Astrocyte (in vitro differentiated cells and primary cell): Measurements from ENCODE around the gene CALCOCO2. TPM values are rescaled to one million over a fixed set of nuclear protein-coding genes. Genes with fewer than 3 reads are reported as not detected.
A peak's percentile ranks its signal among the peaks of the same experiment; 100 is the strongest.

ENCODE experiments used
- DNase-seq: peaks from one replicate; pipeline ENCODE4 v3.0.0-alpha.2; 2010; ENCODE audit warnings: low read depth
- FAIRE-seq: peaks from 2 replicates; lab custom pipeline; 2011; peaks lifted over from hg19 to GRCh38; lab: Jason Lieb, UNC
- H2AFZ ChIP-seq: 2 replicates; pipeline ENCODE4 v1.6.0; 2012; ENCODE audit warnings: low read depth, low read length, inconsistent platforms
- H3K27ac ChIP-seq: 2 replicates; pipeline ENCODE4 v1.5.1; 2011; ENCODE audit warnings: low read depth, low read length, inconsistent platforms
- H3K27me3 ChIP-seq: 2 replicates; pipeline ENCODE4 v1.6.0; 2011; ENCODE audit warnings: low read length, inconsistent platforms; ENCODE audit not compliant: insufficient read depth
- H3K36me3 ChIP-seq: 2 replicates; pipeline ENCODE4 v1.5.1; 2011; ENCODE audit warnings: low read length, inconsistent platforms; ENCODE audit not compliant: insufficient read depth
- H3K4me1 ChIP-seq: 2 replicates; pipeline ENCODE4 v1.5.1; 2011; ENCODE audit warnings: low read length, inconsistent platforms; ENCODE audit not compliant: insufficient read depth
- H3K4me2 ChIP-seq: 2 replicates; pipeline ENCODE4 v1.6.0; 2012; ENCODE audit warnings: low read length, inconsistent platforms
- H3K4me3 ChIP-seq: 2 replicates; pipeline ENCODE4 v1.5.1; 2011; ENCODE audit warnings: low read depth, mild to moderate bottlenecking, low read length, inconsistent platforms; ENCODE audit not compliant: insufficient read depth
- H3K79me2 ChIP-seq: 2 replicates; pipeline ENCODE4 v1.6.0; 2012; ENCODE audit warnings: mild to moderate bottlenecking, low read length, inconsistent platforms; ENCODE audit not compliant: insufficient read depth
- H3K9ac ChIP-seq: 2 replicates; pipeline ENCODE4 v1.6.0; 2012; ENCODE audit warnings: mild to moderate bottlenecking, low read length, inconsistent platforms
- H3K9me3 ChIP-seq: 2 replicates; pipeline ENCODE4 v1.5.1; 2012; ENCODE audit warnings: low read depth, mild to moderate bottlenecking, low read length, inconsistent platforms; ENCODE audit not compliant: insufficient read depth
- H4K20me1 ChIP-seq: 2 replicates; pipeline ENCODE4 v1.6.0; 2012; ENCODE audit warnings: low read length, inconsistent platforms; ENCODE audit not compliant: insufficient read depth
- H3K27ac Mint-ChIP-seq: one replicate; pipeline ENCODE4 v1.8.0; 2021; ENCODE audit warnings: mild to moderate bottlenecking, mixed read lengths; ENCODE audit not compliant: unreplicated experiment
- H3K27me3 Mint-ChIP-seq: one replicate; pipeline ENCODE4 v1.8.0; 2021; ENCODE audit warnings: low read depth, mixed read lengths; ENCODE audit not compliant: unreplicated experiment
- H3K36me3 Mint-ChIP-seq: one replicate; pipeline ENCODE4 v1.8.0; 2021; ENCODE audit warnings: low read depth, mixed read lengths; ENCODE audit not compliant: unreplicated experiment
- H3K4me1 Mint-ChIP-seq: one replicate; pipeline ENCODE4 v1.8.0; 2021; ENCODE audit warnings: low read depth, mixed read lengths; ENCODE audit not compliant: unreplicated experiment
- H3K4me3 Mint-ChIP-seq: one replicate; pipeline ENCODE4 v1.8.0; 2021; ENCODE audit warnings: mild to moderate bottlenecking, moderate library complexity, mixed read lengths; ENCODE audit not compliant: unreplicated experiment
- H3K9me3 Mint-ChIP-seq: one replicate; pipeline ENCODE4 v1.8.0; 2021; ENCODE audit warnings: mild to moderate bottlenecking, mixed read lengths; ENCODE audit not compliant: unreplicated experiment
- CTCF ChIP-seq: IDR thresholded peaks from 2 replicates; pipeline ENCODE4 v1.5.1; 2011; ENCODE audit warnings: low read depth, mild to moderate bottlenecking, inconsistent platforms, low read length, moderate library complexity; ENCODE audit not compliant: insufficient read depth
- EZH2 ChIP-seq: IDR thresholded peaks from 2 replicates; pipeline ENCODE4 v1.6.1; 2012; ENCODE audit warnings: mild to moderate bottlenecking, low read length, inconsistent platforms; ENCODE audit not compliant: insufficient read depth
- total RNA-seq: library from RNA; stranded (reverse); gene quantifications from 2 replicates; pipeline ENCODE4 v1.2.1, GENCODE V29; 2021

CALCOCO2 gene
- total RNA-seq, 1 donor from 2014 or later, result 73.8 TPM

DNA sequence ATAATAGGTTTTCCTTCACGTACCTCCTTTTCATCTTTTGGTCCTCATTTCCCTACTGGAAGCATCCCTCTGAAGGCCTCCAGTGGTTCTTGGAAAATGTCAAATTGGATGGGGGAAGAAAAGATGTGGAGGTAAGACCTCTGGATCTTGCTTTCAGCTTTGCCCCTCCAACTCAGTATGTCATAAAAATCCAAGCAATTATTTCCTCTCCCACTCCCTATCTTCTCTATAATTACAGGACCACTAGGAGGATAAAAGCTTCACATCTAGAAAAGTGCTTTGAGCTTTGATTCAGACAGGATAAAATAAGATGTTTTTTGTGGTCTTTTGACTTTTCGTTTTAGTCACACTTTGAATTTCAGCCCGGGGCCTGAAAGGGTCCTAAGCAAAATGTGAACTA is 15.5 kb upstream of the CALCOCO2 start:
- no peak overlapping the region for H2AFZ ChIP-seq
- H4K20me1 ChIP-seq, result no peaks in the 10 kb centered on the region
- no peaks in the 10 kb centered on the region for H3K36me3 Mint-ChIP-seq
- no peak overlapping the region for H3K9ac ChIP-seq
- H3K4me1 ChIP-seq, result peaks cover 4% of the 10 kb centered on the region
- no peaks in the 10 kb centered on the region for H3K9me3 ChIP-seq
- no peaks in the 10 kb centered on the region for H3K79me2 ChIP-seq
- peaks cover 53% of the 10 kb centered on the region for H3K27me3 Mint-ChIP-seq
- no peak overlapping the region for H3K4me3 Mint-ChIP-seq
- no peak overlapping the region for H3K4me3 ChIP-seq
- no peak overlapping the region for H3K27ac Mint-ChIP-seq
- no peaks in the 10 kb centered on the region for H3K4me1 Mint-ChIP-seq
- peaks cover 34% of the 10 kb centered on the region for H3K27me3 ChIP-seq
- H3K36me3 ChIP-seq, result no peaks in the 10 kb centered on the region
- H3K4me2 ChIP-seq, result no peak overlapping the region
- TF ChIP-seq CTCF (no peak), EZH2 (no peak)
- DNase-seq, result no peak
- FAIRE-seq, result no peak
- H3K9me3 Mint-ChIP-seq, result no peaks in the 10 kb centered on the region
- H3K27ac ChIP-seq, result no peak overlapping the region

DNA sequence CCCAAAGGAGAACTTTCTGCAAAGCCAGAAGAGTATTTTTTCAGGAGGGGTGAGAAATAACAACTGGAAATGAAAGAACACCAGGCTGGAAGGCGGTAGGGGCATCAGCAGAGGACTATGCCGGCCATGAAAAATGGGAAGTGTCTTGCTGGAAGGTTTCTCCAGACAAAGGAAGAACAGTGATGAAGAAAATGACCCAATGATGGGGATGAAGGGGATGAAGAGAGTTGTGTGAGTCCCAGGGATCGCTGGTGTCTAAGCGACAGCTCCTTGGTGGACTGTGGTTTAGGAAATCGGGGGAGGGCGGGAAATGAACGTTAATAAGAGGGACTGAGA is 14.4 kb upstream of the CALCOCO2 start:
- Histone ChIP-seq H3K4me2 (peak overlapping the region; percentile 93), H2AFZ (peak overlapping the region; percentile 52), H4K20me1 (no peaks in the 10 kb centered on the region), H3K27me3 (peaks cover 34% of the 10 kb centered on the region), H3K4me1 (peaks cover 4% of the 10 kb centered on the region), H3K79me2 (no peaks in the 10 kb centered on the region), H3K9me3 (no peaks in the 10 kb centered on the region), H3K27ac (no peak overlapping the region), H3K36me3 (no peaks in the 10 kb centered on the region), H3K4me3 (no peak overlapping the region), H3K9ac (no peak overlapping the region)
- FAIRE-seq (no peak), DNase-seq (no peak)
- Mint-ChIP-seq H3K9me3 (no peaks in the 10 kb centered on the region), H3K27me3 (peaks cover 55% of the 10 kb centered on the region), H3K4me3 (peak overlapping the region; percentile 75), H3K36me3 (no peaks in the 10 kb centered on the region), H3K4me1 (no peaks in the 10 kb centered on the region), H3K27ac (no peak overlapping the region)
- no peak for TF ChIP-seq CTCF
- no peak for TF ChIP-seq EZH2

DNA sequence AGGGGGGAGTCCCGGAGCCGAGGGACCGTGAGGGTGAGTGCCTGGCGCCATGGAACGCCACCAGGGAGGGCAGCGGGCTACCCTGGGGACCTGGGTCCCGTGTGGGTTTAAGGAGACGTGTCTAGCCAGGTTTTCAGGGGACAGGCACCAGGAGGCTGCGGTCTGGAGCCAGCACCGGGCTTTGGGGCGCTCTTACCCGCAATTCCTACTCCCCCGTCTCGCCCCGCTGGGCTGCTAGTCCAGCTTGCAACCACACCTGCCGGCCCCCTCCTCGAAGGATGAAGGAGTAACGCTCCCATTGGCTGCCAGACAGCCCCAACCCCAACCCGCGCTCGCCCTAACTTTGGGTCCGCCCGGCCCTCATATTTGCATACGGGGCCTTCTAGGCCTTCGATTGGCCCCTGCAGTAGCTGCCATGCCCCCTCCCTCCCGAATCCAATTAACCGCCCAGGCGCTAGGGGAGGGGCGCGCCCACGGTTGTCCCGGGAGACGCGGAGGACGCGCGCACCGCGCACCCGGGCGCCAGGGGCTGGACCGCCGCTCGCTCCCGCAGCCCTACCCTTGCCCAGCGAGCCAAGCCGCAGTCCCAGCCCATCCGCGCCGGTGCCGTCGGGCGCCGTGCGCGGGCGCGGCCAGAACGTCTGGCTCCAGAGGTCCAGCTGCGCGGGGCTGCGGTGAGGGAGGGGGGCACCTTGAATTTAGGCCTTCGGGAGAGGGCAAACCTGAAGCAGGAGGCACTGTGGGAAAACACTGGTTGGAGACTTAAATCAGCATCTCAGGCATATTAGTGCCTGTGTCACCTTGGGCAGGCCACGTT is 13.9 kb upstream of the CALCOCO2 start, which contains the start of gene TTLL6:
Gene TTLL6 (minus strand): TSS at position 456 of the 817 bp plus-strand sequence. CDS start 157 bp downstream, at position 299.
- no peaks in the 10 kb centered on the region for H3K36me3 Mint-ChIP-seq
- H3K4me2 ChIP-seq, result peak within 1 kb of the TSS; percentile 93
- no peaks in the 10 kb centered on the region for H3K4me1 Mint-ChIP-seq
- peaks cover 55% of the 10 kb centered on the region for H3K27me3 Mint-ChIP-seq
- H3K27ac ChIP-seq, result no peak within 1 kb of the TSS
- H3K9ac ChIP-seq, result peak within 1 kb of the TSS; percentile 54
- peaks cover 4% of the 10 kb centered on the region for H3K4me1 ChIP-seq
- DNase-seq, result peak; percentile 70
- peaks cover 33% of the 10 kb centered on the region for H3K27me3 ChIP-seq
- no peaks in the 10 kb centered on the region for H3K79me2 ChIP-seq
- no peak for TF ChIP-seq CTCF
- no peak for TF ChIP-seq EZH2
- no peak within 1 kb of the TSS for H3K27ac Mint-ChIP-seq
- no peaks in the 10 kb centered on the region for H3K36me3 ChIP-seq
- H3K4me3 Mint-ChIP-seq, result peak within 1 kb of the TSS; percentile 75
- H4K20me1 ChIP-seq, result no peaks in the 10 kb centered on the region
- no peak for FAIRE-seq
- H3K9me3 ChIP-seq, result no peaks in the 10 kb centered on the region
- H3K9me3 Mint-ChIP-seq, result no peaks in the 10 kb centered on the region
- peak within 1 kb of the TSS; percentile 53 for H3K4me3 ChIP-seq
- peak within 1 kb of the TSS; percentile 79 for H2AFZ ChIP-seq
